Effector CD4-positive, alpha-beta T cell (primary cell): ENCODE data around the gene NUBPL.
"Not testable (repeated sequence)": the region's sequence is repeated elsewhere in the genome, so short reads cannot be mapped to it uniquely, and the experiment has no call there.

Source experiments
- DNase-seq: peaks from one replicate; pipeline ENCODE4 v3.0.0-alpha.2; 2020

The NUBPL gene

DNA sequence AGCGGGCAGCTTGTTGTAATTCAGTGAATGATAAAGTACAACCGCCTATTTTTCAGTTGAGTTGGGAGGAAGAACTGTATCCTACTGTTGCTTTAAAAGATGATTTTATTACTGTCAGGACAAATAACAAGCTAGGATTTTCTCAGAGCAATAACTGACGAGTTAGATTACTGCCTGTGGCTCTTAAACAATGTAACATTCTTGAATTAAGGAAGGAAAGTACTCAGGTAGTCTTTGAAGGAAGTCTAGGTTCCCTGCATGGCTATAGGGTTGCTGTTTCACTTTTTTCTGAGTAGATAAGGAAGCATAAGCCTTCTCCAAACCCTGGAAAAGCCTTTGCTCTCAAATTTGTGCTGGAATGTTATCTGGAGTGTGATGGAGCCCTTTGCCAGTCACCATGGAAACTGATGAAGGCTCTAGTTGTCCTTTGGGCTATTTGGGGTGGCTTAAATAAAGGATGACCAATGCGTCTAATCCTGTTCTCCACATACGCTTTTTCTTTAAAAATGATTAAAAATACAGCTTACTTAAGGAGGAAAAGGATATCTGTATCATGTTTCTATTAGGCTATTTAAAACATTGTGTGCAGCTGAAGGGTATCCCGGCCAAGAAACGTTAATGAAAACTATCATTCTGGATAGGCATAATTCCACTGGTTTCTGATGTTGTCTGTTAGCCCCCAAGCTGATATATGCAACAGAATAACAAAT, 17.7 kb downstream of the NUBPL start:
- no peak for DNase-seq

DNA sequence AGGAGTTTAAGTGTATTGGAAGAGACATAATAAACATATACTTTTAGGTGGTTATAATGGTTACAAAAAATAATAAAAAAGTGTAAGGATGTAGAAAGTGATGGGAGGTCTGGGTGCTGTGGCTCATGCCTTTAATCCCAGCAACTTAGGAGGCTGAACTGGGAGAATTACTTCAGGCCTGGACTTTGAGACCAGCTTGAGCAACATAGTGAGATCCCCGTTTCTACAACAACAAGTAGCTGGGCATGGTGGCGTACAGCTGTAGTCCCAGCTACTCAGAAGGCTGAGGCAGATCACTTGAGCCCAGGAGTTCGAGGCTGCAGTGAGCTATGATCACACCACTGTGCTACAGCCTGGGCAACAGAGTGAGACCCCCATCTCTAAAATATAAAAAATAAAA, 19.0 kb downstream of the NUBPL start:
- DNase-seq = no peak

DNA sequence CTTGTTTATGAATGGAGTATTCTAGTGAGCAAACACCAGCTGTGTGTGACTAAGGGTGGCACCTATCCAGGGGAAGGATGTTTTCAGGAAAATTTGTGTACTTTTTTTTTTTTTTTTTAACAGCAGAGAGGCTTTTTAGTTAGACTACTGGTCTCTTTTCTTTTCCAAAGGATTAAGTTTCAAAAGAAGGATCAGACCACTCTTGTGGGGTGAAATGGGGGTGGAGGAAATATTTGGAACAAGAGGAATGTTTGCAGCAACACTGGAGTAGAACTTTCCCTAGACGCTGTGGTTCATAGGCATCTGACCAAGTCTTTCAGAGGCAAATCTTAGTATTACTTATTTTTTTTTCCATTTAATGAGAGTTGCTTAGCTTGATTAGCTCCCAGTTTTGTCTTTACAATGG, 21.1 kb downstream of the NUBPL start:
- no peak for DNase-seq

DNA sequence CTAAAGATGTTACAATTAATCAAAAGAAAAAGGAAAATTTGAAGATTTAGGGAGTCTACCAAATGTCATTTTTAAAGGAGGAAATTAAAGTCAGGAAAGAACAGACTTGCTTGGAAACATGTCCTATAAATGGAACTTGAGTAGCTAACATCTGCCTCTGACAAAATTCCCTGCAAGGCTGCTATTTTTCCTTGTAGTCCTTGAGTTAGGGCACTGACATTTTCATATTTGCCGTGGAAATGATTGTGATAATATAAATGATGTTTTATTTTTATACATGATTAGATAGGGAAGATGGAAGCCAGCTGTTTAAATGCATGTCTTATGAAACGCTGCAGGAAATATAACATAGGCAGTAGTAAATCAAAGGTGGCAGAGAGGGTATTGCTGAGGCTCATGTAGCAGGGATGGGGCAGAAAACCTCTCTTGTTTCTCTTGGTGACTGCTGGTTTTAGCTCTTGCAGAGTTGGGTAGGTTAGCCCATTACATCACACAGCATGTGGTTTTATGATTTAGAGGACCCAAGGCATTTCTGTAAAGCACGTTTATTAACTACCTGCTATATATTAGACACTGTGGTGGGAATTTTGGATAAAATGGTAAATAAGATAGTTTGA, 21.7 kb downstream of the NUBPL start:
- DNase-seq = no peak

DNA sequence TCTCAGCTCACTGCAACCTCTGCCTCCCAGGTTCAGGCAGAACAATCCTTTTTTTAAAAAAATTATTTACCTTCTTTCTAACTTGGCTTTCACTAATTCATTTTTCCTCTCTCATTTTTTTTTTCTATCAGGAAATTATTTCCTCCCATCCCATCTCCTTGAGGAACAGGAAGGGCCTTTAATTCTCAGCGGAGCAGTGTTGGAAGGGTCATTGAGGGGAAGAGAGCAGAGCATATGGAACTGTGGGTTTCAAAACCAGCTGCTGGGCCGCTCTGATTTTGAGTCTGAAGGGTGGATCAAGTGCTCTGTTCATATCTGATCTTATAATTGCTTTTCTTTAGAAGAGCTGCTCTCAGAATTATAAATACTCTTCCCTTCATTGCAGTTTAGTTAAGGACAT, 29.0 kb downstream of the NUBPL start:
- no peak for DNase-seq

DNA sequence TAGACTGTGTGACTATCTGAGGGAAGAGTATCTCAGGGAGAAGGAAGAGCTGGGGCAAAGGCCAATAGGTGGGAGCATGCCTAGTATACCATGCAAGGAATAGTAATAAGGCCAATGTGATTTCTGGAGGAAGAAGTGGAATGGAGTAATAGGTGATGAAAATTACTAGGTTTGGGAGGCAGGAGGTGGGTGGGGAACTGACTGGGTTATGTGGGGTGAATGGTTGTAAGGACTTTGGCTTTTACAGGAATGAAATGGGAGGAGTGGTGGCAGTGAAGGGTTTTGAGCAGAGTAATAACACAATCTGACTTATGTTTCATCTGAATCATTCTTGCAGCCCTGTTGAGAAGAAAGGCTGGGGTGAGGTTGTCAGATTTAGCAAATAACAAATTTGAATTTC, 30.9 kb downstream of the NUBPL start:
- no peak for DNase-seq

DNA sequence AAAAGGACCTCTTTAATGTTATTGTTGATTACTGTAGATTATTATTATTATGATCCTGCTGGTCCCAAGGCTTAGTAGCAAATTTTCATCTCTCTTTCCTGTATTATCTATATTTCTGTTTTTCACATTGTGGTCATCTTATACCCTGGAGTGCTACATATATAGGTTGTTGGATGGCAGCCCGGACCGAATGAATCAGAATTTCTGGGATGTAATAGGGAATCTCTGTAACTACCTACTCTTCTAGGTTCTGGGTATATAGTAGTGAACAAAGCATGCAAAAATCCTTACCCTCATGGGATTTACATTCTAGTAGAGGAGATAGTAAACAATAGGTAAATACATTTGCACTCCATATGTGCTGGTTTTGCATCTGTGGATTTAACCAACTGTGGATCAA, 31.4 kb downstream of the NUBPL start:
- DNase-seq = no peak

DNA sequence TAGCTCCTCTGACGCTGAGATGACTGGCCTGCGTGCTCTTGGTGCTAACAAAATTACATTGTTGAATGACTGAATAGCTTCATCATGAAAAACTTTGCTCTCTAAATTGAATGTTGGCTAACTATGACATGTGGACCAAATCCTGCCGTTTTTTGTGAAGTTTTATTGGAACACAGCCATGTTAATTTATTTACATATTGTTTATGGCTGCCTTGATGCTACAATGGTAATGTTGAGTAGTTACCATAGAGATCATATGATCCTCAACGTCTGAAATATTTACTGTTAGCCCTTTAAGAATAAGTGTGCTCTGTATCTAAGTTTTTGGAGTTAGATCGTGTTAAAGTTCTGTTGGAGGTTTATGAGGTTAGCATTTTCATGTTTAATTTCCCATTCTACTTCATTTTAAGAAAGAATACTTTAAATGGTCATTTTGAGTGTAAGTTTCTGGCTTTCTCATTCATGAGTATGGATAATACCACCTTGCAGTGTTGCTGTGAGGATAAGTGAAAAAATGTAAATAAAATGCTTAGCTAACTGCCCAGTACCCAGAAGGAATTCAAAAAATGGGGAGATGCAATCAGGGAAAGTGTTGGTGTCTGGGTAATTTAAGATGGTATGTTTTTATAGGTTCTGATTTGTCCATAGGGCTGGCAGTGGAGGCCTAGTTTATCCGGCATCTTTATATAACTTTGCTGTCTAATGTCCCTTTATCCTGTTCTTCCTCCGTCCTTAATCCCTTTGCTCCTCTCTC, 35.3 kb downstream of the NUBPL start:
- no peak for DNase-seq

DNA sequence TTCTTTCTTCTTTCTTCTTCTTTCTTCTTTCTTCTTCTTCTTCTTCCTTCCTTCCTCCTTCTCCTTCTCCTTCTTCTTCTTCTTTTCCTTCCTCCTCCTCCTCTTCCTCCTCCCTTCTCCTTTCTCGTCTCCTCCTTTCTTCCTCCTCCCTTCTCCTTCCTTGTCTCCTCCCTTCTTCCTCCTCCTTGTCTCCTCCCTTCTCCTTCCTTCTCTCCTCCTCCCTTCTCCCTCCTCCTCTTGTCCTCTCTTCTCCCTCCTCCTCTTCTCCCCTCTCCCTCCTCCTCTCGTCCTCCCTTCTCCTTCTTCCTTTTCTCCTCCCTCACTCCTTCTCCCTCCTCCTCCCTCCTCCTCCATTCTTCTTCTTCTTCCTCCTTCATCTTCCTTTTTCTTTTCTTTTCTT, 44.5 kb downstream of the NUBPL start:
- no peak for DNase-seq

DNA sequence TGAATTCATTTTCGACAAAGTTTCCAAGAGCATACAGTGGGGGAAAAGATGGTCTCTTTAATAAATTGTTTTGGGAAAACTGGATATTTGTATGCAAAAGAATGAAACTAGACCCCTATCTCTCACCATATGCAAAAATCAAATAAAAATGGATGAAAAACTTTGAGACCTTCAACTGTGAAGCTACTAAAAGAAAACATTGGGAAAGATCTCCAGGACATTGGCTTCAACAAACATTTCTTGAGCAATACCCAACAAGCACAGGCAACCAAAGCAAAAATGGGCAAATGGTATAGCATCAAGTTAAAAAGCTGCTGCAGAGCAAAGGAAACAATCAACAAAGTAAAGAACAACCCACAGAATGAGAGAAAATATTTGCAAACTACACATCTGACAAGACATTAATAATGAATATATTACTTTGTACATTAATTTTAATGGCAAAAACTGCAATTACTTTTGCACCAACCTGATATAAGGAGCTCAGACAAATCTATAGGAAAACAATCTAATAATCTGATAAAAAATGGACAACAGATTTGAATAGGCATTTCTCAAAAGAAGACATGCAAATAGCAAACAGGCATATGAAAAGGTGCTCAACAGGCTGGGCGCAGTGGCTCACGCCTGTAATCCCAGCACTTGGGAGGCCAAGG, 50.7 kb downstream of the NUBPL start:
- no peak for DNase-seq

DNA sequence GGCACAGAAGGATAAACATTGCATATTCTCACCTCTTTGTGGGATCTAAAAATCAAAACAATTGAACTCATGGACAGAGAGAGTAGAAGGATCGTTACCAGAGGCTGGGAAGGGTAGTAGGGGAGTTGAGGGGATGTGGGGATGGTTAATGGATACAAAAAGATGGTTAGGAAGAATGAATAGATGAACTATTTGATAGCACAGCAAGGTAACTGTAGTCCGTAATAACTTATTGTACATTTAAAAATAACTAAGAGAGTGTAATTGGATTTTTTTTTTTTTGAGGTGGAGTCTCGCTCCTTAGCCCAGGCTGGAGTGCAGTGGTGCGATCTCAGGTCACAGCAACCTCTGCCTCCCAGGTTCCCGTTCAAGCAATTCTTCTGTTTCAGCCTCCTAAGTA, 52.0 kb downstream of the NUBPL start:
- DNase-seq = no peak

DNA sequence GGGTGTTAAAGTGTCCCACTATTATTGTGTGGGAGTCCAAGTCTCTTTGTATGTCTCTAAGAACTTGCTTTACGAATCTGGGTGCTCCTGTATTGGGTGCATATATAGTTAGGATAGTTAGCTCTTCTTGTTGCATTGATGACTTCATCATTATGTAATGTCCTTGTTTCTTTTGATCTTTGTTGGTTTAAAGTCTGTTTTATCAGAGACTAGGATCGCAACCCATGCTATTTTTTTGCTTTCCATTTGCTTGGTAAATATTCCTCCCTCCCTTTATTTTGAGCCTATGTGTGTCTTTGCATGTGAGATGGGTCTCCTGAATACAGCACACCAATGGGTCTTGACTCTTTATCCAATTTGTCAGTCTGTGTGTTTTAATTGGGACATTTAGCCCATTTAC, 57.7 kb downstream of the NUBPL start:
- DNase-seq = not testable (repeated sequence)

DNA sequence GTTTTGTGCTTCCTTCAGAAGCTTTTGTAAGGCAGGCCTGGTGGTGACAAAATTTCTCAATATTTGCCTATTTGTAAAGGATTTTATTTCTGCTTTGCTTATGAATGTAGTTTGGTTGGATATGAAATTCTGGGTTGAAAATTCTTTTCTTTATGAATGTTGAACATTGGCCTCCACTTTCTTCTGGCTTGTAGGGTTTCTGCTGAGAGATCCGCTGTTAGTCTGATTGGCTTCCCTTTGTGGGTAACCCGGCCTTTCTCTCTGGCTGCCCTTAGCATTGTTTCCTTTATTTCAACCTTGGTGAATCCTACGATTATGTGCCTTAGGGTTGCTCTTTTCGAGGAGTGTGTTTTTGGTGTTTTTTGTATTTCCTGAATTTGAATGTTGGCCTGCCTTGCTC, 58.2 kb downstream of the NUBPL start:
- DNase-seq = no peak

DNA sequence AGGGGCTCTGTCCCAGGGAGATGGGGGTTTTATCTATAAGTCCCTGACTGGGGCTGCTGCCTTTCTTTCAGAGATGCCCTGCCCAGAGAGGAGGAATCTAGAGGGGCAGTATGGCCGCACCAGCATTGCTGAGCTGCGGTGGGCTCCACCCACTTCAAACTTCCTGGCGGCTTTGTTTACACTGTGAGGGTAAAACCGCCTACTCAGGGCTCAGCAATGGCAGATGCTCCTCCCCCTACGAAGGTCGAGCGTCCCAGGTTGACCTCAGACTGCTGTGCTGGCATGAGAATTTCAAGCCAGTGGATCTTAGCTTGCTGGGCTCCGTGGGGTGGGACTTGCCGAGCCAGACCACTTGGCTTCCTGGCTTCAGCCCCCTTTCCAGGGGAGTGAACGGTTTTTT, 59.7 kb downstream of the NUBPL start:
- DNase-seq = not testable (repeated sequence)

DNA sequence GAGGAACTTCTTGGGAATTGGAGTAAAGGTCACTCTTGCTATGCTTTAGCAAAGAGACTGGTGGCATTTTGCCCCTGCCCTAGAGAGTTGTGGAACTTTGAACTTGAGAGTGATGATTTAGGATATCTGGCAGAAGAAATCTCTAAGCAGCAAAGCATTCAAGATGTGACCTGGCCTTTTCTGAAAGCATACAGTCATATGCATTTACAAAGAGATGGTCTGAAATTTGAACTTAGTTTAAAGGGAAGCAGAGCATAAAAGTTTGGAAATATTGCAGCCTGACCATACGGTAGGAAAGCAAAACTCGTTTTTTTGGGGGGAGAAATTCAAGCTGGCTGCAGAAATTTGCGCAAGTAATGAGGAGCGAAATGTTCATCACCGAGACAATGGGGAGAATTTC, 60.9 kb downstream of the NUBPL start:
- DNase-seq = no peak

DNA sequence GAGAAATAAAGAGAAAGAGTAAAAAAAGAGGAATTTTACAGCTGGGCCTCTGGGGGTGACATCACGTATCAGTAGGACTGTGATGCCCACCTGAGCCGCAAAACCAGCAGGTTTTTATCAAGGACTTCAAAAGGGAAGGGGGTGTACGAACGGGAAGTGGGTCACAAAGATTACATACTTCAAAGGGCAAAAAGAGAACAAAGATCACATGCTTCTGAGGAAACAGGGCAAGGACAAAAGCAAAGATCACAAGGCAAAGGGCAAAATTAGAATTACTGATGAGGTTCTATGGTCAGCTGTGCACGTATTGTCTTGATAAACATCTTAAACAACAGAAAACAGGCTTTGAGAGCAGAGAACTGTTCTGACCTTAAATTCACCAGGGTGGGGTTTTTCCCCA, 91.7 kb downstream of the NUBPL start:
- not testable (repeated sequence) for DNase-seq

DNA sequence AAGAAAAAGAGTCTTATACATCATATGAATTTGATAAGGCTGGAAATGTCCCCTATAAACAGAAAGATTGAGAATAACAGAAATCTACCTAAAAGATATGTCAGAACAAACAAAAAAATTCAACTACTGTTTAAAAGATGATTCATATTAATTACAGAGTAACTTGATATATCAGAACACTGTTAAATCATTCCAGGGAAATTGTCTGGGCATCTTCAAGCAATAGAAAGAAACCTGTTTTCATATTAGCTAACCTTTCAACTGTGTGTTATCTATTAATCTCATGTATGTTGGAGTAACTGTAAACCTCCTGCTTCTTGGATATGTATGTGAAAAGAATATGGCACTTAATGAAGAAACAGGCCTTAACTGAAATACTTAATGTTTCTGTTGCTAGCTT, 96.7 kb downstream of the NUBPL start:
- DNase-seq = no peak

DNA sequence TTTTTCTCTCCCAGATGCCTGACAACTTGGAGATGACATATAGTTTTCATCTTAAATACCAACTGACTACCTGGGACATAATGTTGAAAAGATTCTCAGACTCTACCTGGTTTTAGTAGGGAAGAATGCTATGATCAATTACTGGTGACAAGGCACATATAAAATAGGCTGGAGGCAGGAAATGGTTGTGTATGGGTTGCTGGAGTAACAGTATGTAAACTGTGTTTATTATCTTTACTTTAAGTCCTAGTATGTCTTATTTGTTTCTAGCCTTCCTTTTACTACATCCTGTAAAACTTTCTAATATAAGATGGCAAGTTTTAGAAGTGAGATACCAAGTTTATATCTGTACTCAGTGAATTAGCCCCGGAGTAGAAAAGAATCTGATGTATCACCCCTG, 98.1 kb downstream of the NUBPL start:
- DNase-seq = no peak

DNA sequence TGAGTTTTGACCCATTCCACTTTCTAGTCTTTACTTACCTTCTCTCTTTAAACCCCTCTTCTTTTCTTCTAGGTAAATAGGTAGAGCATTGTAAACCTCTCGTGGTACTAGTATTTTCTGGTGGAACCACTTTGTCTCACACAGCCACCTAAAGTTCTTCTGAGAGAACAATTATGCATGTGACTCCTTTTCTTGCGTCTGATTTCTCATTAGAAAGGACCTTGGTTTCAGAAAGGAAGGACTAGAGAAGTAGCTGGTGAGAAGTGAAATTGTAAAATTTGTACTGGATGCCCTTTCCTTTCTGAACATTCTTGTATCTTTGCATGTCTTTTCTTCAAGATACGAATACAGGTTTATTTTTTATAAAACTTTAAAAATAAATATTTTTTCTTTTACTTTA, 99.0 kb downstream of the NUBPL start:
- no peak for DNase-seq

DNA sequence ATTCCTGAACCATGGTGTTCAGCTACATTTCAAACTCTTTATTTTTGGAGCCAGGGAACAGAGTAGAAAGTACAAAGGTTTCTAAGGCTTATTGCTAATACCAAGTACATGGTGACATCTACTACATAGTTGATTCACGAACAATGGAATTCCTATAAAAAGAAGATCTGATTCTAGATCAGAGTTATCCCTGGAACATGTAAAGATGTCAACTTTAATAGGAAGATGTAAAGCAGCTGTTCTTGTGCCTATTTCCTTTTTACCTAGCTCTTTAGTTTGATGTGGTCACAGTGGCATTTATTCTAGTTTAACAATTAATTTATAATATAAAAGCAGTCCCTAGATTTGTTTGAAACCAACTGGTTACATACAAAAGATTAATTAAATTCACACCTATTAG, 99.5 kb downstream of the NUBPL start:
- DNase-seq = no peak

DNA sequence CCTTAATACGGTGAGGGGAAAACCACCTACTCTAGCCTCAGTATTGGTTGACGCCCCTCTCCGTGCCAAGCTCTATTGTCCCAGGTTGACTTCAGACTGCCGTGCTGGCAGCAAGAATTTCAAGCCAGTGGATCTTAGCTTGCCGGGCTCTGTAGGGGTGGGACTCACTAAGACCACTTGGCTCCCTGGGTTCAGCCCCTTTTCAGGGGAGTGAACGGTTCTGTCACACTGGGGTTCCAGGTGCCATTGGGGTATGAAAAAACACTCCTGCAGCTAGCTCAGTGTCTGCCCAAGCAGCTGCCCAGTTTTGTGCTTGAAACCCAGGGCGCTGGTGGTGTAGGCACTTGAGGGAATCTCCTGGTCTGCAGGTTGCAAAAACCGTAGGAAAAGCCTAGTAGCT, 107.1 kb downstream of the NUBPL start:
- no peak for DNase-seq

DNA sequence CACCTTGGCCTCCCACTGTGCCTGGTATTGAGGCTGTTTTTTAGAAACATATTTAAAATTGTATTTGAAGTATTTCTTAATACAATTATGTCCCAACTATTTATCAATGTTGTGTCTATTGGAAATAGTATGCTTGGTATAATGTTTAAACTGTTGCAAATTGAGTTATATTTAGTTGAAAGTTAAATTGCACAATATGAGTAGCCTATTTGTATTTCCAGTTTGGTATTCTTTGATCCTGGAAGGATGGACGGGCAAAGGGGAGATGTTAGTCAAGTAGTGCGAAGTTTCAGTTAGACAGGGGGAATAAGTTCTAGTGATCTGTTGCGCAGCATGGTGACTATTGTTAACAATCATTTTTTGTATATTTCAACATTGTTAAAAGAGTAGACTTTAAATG, 111.5 kb downstream of the NUBPL start:
- DNase-seq = no peak

DNA sequence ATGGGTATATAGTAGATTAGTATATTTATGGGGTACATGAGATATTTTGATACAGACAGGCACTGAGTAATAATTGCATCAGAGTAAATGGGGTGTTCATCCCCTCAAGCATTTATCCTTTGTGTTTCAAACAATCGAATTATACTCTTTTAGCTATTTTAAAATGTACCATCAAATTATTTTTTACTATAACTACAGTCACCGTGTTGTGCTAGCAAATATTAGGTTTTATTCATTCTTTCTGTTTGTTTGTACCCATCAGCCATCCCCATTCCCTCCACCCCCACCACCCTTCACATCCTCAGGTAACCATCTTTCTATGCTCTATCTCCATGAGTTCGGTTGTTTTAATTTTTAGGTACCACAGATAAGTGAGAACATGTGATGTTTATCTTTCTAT, 115.8 kb downstream of the NUBPL start:
- DNase-seq = no peak

DNA sequence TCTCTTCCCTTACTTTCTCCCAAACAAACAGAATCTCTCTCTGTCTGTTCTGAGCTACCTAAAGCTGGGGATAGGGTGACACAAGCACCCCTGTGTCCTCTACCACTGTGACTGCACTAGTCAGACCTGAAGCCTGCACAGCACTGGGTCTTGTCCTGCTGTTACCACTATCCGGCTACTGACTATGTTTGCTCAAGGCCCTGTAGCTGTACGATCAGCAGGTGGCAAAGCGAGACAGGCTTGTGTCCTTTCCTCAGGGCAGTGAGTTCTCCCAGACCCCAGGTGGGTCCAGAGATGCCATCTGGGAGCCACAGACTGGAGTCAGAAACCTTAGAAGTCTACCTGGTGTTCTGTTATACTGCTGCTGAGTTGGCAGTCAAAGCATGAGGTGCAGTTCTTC, 116.4 kb downstream of the NUBPL start:
- DNase-seq = no peak
